NCI-H1092 (cell line): ENCODE results near the gene HEATR5A.
"Not testable (repeated sequence)": the region's sequence is repeated elsewhere in the genome, so short reads cannot be mapped to it uniquely, and the experiment has no call there.

Source experiments
- DNase-seq: peaks from one replicate; lab custom pipeline; 2025; lab: John Stamatoyannopoulos, UW

HEATR5A gene

GRCh38 chr14:31388687-31389413 lies 31.5 kb downstream of the HEATR5A start:
- no peak for DNase-seq

DNA sequence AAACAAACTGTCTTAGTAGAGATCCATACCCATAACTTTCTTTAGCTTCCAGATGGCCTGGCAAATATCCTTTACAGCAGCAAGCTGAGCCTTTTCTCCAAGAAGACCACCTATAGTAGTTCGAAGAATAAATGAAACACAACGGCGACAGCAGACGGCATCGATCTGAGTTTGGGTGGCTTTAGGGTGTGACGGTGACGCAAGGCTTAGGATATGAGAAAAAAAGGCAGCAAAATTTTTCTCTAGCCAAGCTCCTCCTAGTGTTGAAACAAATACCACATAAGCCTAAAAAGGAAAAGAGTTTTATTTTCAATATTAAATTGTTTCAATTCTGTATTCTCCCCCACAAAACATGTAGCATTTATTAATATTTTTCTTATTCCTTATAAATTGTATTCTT lies 33.3 kb downstream of the HEATR5A start:
- no peak for DNase-seq

DNA sequence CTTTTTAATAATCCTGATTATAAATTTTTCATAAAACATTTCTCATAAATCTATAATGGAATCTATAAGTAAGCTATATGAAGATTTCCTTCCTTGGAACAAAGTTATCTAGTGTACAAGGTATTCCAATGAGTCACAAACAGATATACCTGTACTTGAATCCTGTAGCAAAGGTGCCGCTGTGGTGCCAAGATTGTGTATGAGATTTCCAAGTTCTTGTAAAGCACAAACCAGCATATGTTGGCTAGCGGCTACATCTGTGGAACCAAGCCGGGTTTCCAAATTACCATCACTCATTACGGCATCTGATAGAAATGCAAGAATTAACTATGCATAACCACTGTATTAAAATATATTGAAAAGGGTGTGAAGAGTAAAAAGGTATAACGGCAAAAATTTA lies 34.1 kb downstream of the HEATR5A start:
- no peak for DNase-seq

DNA sequence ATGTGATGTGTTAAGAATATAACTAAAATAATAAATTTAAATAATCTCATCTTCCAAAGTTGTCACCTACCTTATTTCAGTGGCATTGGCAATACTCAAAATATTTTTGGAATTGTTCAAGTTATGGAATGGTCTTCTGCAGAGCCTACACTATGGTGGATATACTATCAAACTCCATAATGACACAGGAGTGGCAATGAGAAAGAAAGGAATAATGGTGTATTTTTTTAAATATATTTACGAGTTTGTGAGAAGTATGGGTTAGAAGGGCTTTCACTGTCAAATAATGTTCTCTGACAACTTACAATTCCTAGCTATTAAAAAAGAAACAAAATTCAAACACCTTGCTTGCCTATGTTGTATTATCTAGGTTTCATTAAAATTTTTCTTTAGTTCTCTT lies 38.1 kb downstream of the HEATR5A start:
- DNase-seq, result no peak

DNA sequence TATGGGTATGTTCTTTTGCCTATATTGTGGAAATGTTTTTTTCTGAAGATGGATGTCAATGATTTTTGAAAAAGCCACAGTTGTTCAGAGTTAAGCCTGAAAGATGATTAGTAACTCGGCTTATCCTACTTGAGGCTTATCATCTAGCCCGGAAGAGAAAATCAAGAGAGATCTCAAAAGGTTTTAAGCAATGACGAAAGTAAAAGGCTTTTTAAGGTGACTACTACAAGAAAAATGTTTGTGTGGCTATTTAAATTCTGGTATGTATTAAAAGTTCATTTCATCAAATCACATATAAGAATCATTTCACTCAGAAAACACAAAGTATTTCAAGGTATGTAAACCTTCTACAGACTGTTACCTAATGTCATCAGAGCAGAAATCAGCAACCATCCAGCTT lies 40.2 kb downstream of the HEATR5A start:
- DNase-seq, result no peak

GRCh38 chr14:31379125-31379947 lies 41.0 kb downstream of the HEATR5A start:
- DNase-seq, result not testable (repeated sequence)

GRCh38 chr14:31377433-31377832 lies 42.9 kb downstream of the HEATR5A start:
- DNase-seq, result no peak

GRCh38 chr14:31371646-31372045 lies 48.7 kb downstream of the HEATR5A start:
- no peak for DNase-seq

GRCh38 chr14:31363331-31364073 lies 56.8 kb downstream of the HEATR5A start:
- DNase-seq, result no peak

DNA sequence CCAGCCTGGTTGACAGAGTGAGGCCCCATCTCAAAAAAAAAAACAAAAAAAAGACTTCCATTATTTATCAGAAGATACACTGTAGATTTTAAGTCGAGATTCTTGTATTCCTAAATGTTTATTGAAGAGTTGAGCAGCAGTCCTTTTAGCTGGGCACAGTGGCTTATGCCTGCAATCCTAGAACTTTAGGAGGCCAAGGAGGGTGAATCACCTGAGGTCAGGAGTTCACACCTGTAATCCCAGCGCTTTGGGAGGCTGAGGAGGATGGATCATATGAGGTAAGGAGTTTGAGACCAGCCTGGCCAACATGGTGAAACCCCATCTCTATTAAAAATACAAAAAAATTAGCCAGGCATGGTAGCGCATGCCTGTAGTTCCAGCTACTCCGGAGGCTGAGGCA lies 57.6 kb downstream of the HEATR5A start:
- DNase-seq, result no peak

DNA sequence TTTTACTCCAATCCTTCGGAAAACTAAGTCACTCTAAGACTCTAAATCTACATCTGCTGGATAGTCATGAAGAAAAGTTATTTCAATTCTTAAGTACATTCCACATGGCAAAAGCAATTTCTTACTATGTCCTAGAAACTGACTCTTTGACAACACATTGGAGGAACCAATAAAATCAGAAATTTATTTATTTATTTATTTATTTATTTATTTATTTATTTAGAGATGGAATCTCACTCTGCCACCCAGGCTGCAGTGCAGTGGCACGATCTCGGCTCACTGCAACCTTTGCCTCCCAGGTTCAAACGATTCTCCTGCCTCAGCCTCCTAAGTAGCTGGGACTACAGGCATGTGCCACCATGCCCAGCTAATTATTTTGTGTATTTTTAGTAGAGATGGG lies 58.6 kb downstream of the HEATR5A start:
- DNase-seq, result not testable (repeated sequence)

DNA sequence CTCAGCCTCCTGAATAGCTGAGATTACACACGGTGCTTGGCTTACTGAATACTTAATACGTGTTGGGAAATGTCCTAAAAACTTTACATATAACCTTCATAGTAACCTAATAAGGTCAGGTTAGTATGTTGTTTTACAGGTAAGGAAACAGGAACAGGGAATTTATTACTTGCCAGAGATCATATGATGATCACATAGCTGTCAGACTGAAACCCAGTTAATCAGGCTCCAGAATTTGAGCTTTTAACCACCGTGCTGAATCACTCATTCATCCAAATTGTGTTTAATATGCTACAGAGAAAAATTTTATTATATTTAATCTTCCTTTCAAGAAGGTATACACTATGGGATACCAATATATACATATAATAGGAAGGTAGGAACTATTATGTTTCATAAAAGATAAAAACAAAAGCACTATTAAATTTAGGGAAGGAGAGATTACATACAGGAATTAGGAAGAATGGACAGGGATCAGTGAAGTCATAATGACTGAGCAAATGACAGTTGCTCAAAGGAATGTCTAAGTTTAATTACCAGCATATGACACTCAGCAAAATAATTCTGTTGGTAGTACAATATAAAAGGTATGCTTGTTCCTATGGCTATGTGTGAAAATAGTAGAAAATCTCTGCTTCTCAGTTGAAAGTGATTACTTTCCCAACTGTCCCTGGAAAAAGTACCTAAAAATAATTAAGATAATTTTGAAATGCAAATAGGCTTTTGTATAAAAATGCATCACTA lies 59.3 kb downstream of the HEATR5A start:
- no peak for DNase-seq

DNA sequence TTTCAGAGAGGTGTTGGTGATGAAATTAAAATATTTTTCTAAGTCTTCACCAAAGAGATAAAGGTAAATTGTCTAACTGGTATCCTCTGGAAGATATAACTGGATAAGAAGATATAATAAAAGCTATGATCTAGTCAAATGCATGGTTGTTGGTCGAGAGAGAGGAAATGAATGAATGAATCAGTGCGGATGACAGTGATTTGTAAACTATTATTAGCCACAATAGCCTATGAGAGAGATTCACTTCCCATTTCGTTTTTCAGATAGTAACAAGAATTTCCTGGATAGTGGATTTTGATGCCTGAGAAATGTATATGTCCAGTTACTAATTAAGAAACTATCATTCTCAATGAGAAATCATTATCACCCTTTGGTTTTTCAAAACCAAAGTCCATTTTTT lies 63.1 kb downstream of the HEATR5A start:
- no peak for DNase-seq

DNA sequence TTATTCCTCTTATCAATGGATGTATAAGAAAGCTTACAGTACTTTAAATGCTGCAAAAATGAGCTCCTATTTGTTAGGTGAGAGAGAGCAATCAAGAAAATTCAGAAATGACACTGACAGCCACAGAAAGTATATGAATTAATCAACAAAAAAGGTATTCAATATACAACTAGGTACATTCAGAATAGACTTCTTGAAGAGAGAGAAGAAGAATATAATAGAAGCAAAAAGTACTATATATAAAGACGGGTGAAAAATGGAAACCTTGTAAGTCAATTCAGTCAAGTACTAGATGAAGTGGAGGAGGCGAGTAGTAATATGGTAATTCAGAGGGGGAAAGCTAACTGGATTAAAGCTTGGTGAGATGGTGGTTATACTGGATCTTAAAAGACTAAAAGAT lies 74.3 kb downstream of the HEATR5A start:
- no peak for DNase-seq

DNA sequence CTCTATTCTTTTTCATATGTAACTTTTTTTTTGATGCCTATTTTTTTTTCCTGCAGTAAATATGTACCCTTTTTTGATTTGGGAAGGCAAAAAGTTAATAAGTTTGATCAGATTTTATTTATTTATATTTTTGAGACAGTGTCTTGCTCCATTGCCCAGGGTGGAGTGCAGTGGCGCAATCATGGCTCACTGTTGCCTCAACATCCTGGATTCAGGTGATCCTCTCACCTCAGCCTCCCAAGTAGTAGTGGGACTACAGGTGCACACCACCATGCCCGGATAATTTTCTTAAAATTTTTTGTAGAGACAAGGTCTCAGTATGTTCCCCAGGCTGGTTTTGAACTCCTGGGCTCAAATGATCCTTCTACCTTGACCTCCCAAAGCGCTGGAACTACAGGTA lies 79.1 kb downstream of the HEATR5A start:
- no peak for DNase-seq

DNA sequence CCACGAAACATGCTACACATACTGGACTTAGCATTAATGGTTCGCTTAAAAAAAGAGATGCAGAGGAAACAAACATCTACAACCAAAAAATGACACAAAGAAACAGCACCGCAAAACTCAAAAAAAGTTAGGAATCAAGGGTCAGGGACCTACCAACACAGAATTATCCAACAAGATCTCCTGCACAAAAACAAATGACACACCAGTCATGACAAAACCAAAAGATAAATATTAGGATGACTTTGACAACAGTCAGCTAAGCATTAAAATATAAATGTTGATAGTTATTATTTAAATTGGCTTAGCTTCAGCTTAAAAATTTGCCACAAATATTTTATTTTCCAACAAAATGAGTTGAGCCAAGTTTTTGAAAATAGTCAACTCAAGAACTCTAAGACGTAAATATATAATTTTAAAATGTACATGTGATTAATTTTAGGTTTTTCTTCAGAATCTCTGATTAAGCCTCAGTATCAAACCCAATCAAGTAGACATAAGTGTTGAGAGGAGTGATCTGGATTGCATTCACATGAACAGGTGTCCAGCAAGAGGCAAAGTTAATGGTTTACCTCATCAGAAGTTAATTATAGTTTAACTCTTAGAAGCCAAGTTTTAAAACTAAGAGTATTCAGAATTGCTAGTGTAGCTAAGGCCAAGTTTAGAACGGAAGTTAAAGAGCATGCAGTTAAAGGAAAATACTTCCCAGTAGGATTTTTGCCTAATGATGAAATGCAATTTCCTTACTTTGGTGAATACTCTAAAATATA lies 79.9 kb downstream of the HEATR5A start:
- DNase-seq, result no peak

DNA sequence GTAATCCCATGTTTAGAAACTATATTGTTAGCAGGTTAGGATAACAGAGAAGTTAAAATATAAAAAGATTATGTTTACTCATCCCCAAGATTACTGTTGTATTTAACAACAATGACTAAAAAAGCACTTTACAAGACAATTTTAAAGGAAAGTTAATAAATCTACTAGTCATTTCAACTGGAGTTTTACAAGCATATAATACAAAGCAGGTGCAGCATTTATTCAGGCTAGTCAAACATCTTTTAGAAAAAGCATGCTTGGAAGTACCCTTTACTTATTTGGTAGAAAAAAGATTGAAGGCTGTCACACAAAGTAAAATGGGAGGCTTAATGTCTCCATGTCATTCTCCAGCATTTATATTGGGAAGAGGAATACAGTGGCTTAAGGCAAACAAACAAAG lies 80.6 kb downstream of the HEATR5A start:
- DNase-seq, result no peak

DNA sequence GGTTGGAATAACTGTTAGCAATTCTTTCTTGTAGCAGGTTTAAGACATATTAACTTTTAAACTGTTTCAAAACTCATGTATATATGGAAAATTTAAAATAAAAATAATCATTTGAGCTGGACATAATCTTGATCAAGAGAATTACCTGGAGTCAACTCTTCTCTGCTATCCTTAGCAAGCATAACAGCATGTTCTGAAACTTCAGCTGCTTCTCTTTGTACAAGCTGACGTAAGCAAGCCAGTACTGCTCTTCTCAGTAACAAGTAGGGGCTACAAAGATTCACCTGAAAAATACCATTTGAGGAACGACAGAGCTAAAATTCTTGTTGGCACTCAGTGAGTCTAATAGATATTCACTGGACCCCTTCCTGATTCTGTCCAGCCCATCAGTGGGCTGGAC lies 83.0 kb downstream of the HEATR5A start:
- no peak for DNase-seq

GRCh38 chr14:31336646-31337045 lies 83.7 kb downstream of the HEATR5A start:
- no peak for DNase-seq

- not testable (repeated sequence) for DNase-seq
Measured at GRCh38 chr14:31331395-31331794, 89.0 kb downstream of the HEATR5A start.

- DNase-seq, result not testable (repeated sequence)
Measured at GRCh38 chr14:31329876-31330521, 90.4 kb downstream of the HEATR5A start.
